LNCAP (cell line): ENCODE data around the gene NRG2.

Experiments used
- TF ChIP-seq, protein P1 (sequence below): fragments of 450-650 bp; IDR thresholded peaks from 2 replicates; pipeline ENCODE4 v1.5.1; 2017; ENCODE audit warnings: mild to moderate bottlenecking

NRG2 gene

DNA sequence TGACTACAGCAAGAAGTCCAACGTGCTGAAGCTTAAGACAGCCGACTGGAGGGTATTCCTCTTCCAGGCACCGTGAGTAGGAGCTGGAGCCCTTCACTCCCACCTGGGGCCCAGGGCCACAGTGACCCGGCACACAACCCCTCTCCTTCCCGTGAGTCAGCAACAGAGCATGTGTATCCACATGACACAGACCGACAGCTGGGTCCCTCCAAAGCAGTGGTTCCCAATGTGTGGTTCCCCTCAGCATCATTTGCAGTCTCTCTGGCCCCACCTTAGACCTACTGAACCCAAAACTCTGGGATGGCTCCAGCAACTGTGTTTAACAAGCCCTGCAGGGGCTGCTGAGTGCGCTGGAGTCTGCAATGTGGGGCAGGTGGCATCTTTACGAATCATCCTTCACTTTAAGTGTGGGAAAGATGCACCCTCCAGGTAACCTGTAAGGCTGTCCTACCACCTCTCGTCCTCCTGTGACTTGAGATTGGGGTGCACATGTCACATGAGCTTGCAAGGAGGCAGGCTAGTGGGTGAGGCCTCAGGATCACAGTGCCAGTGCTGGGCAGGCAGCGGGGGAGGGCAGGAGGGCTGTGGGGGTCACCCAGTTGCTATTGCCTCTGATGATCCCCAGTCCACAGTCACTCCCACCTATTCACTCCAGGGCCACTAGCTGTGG lies 205.3 kb downstream of the NRG2 start:
- TF ChIP-seq, protein P1, sequence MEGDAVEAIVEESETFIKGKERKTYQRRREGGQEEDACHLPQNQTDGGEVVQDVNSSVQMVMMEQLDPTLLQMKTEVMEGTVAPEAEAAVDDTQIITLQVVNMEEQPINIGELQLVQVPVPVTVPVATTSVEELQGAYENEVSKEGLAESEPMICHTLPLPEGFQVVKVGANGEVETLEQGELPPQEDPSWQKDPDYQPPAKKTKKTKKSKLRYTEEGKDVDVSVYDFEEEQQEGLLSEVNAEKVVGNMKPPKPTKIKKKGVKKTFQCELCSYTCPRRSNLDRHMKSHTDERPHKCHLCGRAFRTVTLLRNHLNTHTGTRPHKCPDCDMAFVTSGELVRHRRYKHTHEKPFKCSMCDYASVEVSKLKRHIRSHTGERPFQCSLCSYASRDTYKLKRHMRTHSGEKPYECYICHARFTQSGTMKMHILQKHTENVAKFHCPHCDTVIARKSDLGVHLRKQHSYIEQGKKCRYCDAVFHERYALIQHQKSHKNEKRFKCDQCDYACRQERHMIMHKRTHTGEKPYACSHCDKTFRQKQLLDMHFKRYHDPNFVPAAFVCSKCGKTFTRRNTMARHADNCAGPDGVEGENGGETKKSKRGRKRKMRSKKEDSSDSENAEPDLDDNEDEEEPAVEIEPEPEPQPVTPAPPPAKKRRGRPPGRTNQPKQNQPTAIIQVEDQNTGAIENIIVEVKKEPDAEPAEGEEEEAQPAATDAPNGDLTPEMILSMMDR, result no peak

DNA sequence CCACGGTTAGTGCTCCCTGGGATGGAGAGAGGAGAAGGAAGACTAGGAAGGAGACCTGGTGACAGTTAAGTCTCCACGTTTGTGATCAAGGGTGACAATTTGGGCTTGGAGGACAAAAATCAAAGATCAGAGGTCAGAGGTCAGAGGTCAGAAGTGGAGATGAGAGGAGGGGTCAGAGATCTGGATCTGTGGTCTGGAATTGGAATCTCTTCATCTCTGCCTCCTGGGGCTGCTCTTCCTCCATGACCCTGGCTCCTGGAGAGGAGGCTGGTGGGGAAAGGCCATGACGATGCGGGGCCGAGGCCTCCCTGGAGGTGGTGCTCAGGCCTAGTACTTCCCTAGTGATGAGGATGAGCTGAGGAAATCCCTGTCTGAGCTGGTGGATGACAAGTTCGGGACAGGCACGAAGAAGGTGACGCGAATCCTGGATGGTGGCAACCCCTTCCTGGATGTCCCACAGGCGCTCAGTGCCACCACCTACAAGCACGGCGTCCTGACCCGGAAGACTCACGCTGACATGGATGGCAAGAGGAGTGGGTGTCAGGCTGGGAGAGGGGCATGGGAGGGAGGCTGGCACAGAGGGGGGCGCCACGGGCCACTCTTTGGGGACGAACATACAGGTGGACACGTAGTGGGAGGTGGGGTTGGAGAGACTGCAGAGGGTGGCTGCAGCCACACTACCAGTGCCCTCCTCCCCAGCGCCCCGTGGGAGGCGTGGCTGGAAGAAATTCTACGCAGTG lies 206.5 kb downstream of the NRG2 start:
- TF ChIP-seq, protein P1, result no peak

DNA sequence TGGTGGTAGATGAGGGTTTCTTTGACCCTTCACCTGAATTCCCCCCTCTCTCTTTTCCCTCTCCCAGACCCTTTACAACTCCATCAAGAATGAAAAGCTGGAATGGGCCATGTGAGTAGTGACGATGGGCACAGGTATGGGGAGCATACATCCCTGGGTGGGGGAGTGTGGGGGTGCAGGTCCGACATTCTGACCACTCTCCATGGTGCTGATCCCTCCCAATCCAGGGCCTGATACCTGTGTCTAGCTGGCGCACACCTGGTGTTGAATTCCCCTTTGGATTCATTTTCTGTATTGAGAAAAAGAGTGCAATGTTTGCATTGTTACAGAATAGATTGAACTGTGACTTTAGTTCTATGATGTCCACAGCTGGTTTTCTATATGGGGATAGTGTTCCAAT lies 207.4 kb downstream of the NRG2 start:
- TF ChIP-seq, protein P1, result no peak

DNA sequence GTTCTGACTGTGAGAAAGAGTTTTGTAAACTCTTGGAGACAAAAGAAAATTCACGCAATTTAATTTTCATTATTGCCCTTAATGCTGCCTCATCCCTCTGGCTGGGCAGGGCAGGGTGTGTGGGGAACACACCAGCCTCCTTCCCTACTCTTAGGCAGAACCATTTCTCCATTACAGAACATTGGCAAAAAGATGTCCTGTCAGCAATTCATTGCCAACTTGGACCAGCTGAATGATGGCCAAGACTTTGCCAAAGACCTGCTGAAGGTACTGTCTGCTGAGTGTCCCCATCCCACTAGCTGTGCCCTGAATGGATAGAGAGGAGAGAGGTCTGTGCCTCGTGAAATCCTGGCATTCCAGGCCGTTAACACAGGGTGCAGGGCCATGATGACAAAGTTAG lies 209.6 kb downstream of the NRG2 start:
- TF ChIP-seq, protein P1, result no peak

- TF ChIP-seq, protein P1, result no peak
Observed at GRCh38 chr5:139831624-139832023, 211.5 kb downstream of the NRG2 start.

- TF ChIP-seq, protein P1, result no peak
Observed at GRCh38 chr5:139829471-139829870, 213.6 kb downstream of the NRG2 start.

- TF ChIP-seq, protein P1, result no peak
Observed at GRCh38 chr5:139828207-139828895, 214.7 kb downstream of the NRG2 start.
